ENCODE data around the gene KERA. TPM values are rescaled to one million over a fixed set of nuclear protein-coding genes. Genes with fewer than 3 reads are reported as not detected.

Gene KERA
- total and polyA plus RNA-seq, 2 experiments from 2014 or later, result not detected

GRCh38 chr12:91074851-91075250 is 17.0 kb upstream of the KERA start:
- Mint-ChIP-seq H3K9me3 (no peaks in the 10 kb centered on the region), H3K27ac (no peak overlapping the region), H3K4me1 (peaks cover 11% of the 10 kb centered on the region), H3K4me3 (no peak overlapping the region), H3K36me3 (ENCODE audit: low read depth) (no peaks in the 10 kb centered on the region), H3K27me3 (ENCODE audit: insufficient read depth, low read depth, poor library complexity) (no peaks in the 10 kb centered on the region)
- DNase-seq (ENCODE audit: low spot score) (no peak), ATAC-seq (no peak)
- Histone ChIP-seq H3K4me2 (no peak overlapping the region), H3K27ac (ENCODE audit: low read depth) (no peak overlapping the region), H3K4me1 (ENCODE audit: insufficient read depth) (peaks cover 14% of the 10 kb centered on the region; the same call in 1 of the 2 replicates), H3K36me3 (ENCODE audit: insufficient read depth) (no peaks in the 10 kb centered on the region), H3K9me2 (ENCODE audit: insufficient read depth) (no peaks in the 10 kb centered on the region), H3F3A (replicated peaks; ENCODE audit: low read depth) (no peaks in the 10 kb centered on the region), H3K79me2 (replicated peaks; ENCODE audit: insufficient read depth) (no peaks in the 10 kb centered on the region), H2AFZ (no peak overlapping the region; the same call in 1 of the 2 replicates), H3K27me3 (ENCODE audit: insufficient read depth) (no peaks in the 10 kb centered on the region), H3K4me3 (no peak overlapping the region), H4K20me1 (replicated peaks; ENCODE audit: insufficient read depth) (no peaks in the 10 kb centered on the region)
- no peak for TF ChIP-seq JUNB (IDR thresholded peaks at IDR 0.05; ENCODE audit: unreplicated experiment)
- TF ChIP-seq ZNF462 (CRISPR knock-in tag; IDR thresholded peaks at IDR 0.05), result no peak

- no peaks in the 10 kb centered on the region for H3K9me2 ChIP-seq (ENCODE audit: insufficient read depth)
- Mint-ChIP-seq H3K9me3 (no peaks in the 10 kb centered on the region), H3K27me3 (ENCODE audit: insufficient read depth, low read depth, poor library complexity) (no peaks in the 10 kb centered on the region), H3K4me1 (peaks cover 11% of the 10 kb centered on the region), H3K4me3 (no peak overlapping the region), H3K27ac (no peak overlapping the region), H3K36me3 (ENCODE audit: low read depth) (no peaks in the 10 kb centered on the region)
- no peaks in the 10 kb centered on the region for H4K20me1 ChIP-seq (replicated peaks; ENCODE audit: insufficient read depth)
- no peaks in the 10 kb centered on the region for H3K27me3 ChIP-seq (ENCODE audit: insufficient read depth)
- H3K4me1 ChIP-seq (ENCODE audit: insufficient read depth), result peaks cover 11% of the 10 kb centered on the region; the same call in 1 of the 2 replicates
- DNase-seq (ENCODE audit: low spot score), result no peak
- H3K27ac ChIP-seq (ENCODE audit: low read depth), result no peak overlapping the region
- no peak overlapping the region for H3K4me3 ChIP-seq
- H3K79me2 ChIP-seq (replicated peaks; ENCODE audit: insufficient read depth), result no peaks in the 10 kb centered on the region
- no peak overlapping the region for H3K4me2 ChIP-seq
- H3K36me3 ChIP-seq (ENCODE audit: insufficient read depth), result no peaks in the 10 kb centered on the region
- H2AFZ ChIP-seq, result 0 out of 2 replicates have a peak overlapping the region, but pooled peaks have one; percentile 52
- ATAC-seq, result no peak
- H3F3A ChIP-seq (replicated peaks; ENCODE audit: low read depth), result no peaks in the 10 kb centered on the region
- TF ChIP-seq JUNB (IDR thresholded peaks at IDR 0.05; ENCODE audit: unreplicated experiment), result no peak
- no peak for TF ChIP-seq CTCF (conservative IDR thresholded peaks at IDR 0.05; ENCODE audit: low read depth in 2 of 2)
- no peak for TF ChIP-seq NANOG (IDR thresholded peaks at IDR 0.05; ENCODE audit: borderline replicate concordance)
- no peak for TF ChIP-seq ZNF114 (CRISPR knock-in tag; IDR thresholded peaks at IDR 0.05)
These were observed 16.4 kb upstream of the KERA start for GRCh38 chr12:91074154-91074709.
